HG03469 (cell line): ENCODE data around the gene CLEC12A.

Experiments
- ATAC-seq: cut with Tn5 transposase; IDR thresholded peaks from one replicate; pipeline ENCODE4 v1.9.1; 2021; ENCODE audit warnings: mild to moderate bottlenecking, moderate library complexity, moderate number of reproducible peaks; ENCODE audit not compliant: unreplicated experiment

CLEC12A gene

DNA sequence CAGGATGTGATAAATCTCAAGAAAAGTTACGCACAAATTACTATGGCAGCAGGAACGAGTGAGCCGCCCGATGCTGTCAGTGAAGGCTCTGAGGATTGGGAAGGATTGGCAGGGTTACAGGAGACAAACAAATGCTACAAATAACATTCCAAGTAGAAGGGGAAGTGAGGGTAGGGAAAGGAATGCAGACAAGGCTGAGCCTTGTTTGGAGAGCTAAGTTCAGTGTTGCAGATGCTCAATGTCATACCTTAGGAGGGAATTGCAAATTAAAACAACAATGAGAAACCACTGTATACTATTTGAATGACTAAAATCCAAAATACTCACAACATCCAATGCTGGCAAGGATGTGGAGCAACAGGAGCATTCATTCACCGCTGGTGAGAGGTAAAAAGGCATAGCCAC, 60.6 kb downstream of the CLEC12A start:
- no peak for ATAC-seq

DNA sequence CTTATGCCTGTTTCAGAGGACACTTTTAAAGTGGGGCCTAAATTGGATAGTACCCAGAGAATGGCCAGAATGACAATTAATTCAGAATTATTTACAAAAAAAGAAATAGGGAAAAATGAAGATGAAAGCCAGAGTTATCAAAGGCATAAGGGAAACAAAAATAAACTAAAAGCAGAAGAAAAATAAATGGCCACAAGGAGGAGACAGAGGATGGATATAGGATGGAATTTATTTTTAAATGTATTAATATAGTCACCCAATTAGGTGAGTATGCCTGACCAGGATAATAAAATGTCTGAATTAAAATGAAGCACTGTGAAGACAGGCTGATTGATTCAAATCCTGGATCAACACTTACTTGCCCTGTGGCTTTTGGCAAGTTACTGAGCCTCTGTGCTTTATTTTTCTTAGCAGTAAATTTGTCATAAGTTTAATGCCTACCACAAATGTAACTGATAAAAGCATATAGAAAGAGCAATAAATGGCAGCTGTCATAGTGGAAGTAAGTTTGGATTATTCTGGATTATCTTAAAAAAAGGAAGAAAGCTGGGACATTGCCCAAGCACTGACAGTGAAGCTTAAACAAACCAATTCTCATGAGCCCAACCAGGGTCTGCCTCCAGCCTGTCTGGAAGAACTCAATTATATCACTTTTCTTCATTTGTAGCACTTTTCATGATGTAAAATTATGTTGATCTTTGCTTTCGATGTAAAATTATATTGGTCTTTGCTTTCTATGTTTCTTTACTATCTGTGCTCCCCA, 62.8 kb downstream of the CLEC12A start:
- no peak for ATAC-seq
